Loucy (cell line): ENCODE results near the gene ZNF423.

ENCODE experiments used
- CTCF ChIP-seq: fragments of 200-600 bp; sonication (generic); conservative IDR thresholded peaks from 2 replicates; pipeline ENCODE4 v1.5.1; 2014; ENCODE audit warnings: mild to moderate bottlenecking, antibody characterized with exemption, low read length
- EZH2phosphoT487 ChIP-seq: fragments of 200-600 bp; IDR thresholded peaks from 2 replicates; pipeline ENCODE4 v1.6.1; 2018; ENCODE audit warnings: antibody characterized with exemption, mild to moderate bottlenecking, moderate library complexity, borderline replicate concordance

- no peak for TF ChIP-seq CTCF
- TF ChIP-seq EZH2phosphoT487: no peak
These were observed 299.7 kb downstream of the ZNF423 start for GRCh38 chr16:49556249-49556605.
